ENCODE data around the gene CLIC5. TPM values are rescaled to one million over a fixed set of nuclear protein-coding genes. Genes with fewer than 3 reads are reported as not detected.
"Not testable (repeated sequence)": the region's sequence is repeated elsewhere in the genome, so short reads cannot be mapped to it uniquely, and the experiment has no call there.

Gene CLIC5
- total and polyA plus RNA-seq, 5 experiments from 2014 or later, result 0.06 to 2.3 (median 0.42) TPM

- H3K9me3 Mint-ChIP-seq, result no peaks in the 10 kb centered on the region
- H3K27me3 Mint-ChIP-seq, result peaks cover 0 to 6% (median 0%) of the 10 kb centered on the region in 5 donors
- peaks cover 0 to 2% (median 2%) of the 10 kb centered on the region in 4 donors for H3K4me1 Mint-ChIP-seq
- no peak overlapping the region for H3K4me3 Mint-ChIP-seq
- no peaks in the 10 kb centered on the region for H3K36me3 Mint-ChIP-seq
- no peak for DNase-seq
- H3K27ac Mint-ChIP-seq, result no peak overlapping the region
- POLR2A ChIA-PET, result no interaction called here
- ATAC-seq, result no peak
Observed at GRCh38 chr6:45927421-45928320, 88.0 kb downstream of the CLIC5 start.

GRCh38 chr6:45926423-45926822 is 89.2 kb downstream of the CLIC5 start:
- POLR2A ChIA-PET, H3K36me3 Mint-ChIP-seq, H3K9me3 Mint-ChIP-seq, ATAC-seq, H3K4me3 Mint-ChIP-seq, H3K4me1 Mint-ChIP-seq, H3K27me3 Mint-ChIP-seq, DNase-seq: not testable (repeated sequence)
- H3K27ac Mint-ChIP-seq, result peak overlapping the region in 1 of 10 donors; percentile 58

DNA sequence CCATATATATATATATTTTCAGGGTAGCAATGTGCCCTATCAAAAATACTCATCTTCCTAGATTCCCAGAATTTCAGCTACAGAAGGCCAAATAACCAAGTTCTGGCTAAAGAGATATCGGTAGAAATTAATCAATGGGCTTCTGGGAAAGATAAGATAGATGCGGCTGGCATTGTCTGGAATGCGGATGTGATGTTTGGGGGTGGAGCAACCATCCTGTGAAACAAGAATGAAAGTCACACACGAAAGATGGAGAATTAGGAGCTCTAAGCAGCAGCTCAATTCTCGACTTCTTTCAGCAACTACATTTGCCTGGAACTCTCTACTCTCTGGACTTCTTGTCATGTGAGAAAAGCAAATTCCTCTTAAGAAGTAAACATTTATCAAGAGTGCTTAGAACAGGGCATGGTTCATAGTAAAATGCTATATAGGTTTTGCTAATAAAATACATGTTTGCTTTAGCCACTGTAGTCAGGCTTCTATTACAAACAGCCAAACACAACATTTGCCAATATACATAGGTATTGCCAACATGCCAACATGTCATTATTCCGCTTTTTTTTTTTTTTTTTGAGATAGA is 90.8 kb downstream of the CLIC5 start:
- no peak overlapping the region for H3K4me3 Mint-ChIP-seq
- H3K27ac Mint-ChIP-seq, result no peak overlapping the region
- ATAC-seq, result no peak
- no peaks in the 10 kb centered on the region for H3K9me3 Mint-ChIP-seq
- POLR2A ChIA-PET, result no interaction called here
- H3K36me3 Mint-ChIP-seq, result no peaks in the 10 kb centered on the region
- DNase-seq, result no peak
- H3K27me3 Mint-ChIP-seq, result peaks cover 0 to 6% (median 1%) of the 10 kb centered on the region in 5 donors
- H3K4me1 Mint-ChIP-seq, result peaks cover 0 to 6% (median 4%) of the 10 kb centered on the region in 4 donors

- no peaks in the 10 kb centered on the region for H3K36me3 Mint-ChIP-seq
- H3K27ac Mint-ChIP-seq, result no peak overlapping the region
- H3K4me3 Mint-ChIP-seq, result no peak overlapping the region
- H3K4me1 Mint-ChIP-seq, result peaks cover 0 to 6% (median 4%) of the 10 kb centered on the region in 4 donors
- DNase-seq, result no peak
- POLR2A ChIA-PET, result no interaction called here
- ATAC-seq, result no peak
- H3K9me3 Mint-ChIP-seq, result no peaks in the 10 kb centered on the region
- H3K27me3 Mint-ChIP-seq, result peaks cover 0 to 6% (median 1%) of the 10 kb centered on the region in 5 donors
Observed at GRCh38 chr6:45923831-45924391, 91.7 kb downstream of the CLIC5 start.

DNA sequence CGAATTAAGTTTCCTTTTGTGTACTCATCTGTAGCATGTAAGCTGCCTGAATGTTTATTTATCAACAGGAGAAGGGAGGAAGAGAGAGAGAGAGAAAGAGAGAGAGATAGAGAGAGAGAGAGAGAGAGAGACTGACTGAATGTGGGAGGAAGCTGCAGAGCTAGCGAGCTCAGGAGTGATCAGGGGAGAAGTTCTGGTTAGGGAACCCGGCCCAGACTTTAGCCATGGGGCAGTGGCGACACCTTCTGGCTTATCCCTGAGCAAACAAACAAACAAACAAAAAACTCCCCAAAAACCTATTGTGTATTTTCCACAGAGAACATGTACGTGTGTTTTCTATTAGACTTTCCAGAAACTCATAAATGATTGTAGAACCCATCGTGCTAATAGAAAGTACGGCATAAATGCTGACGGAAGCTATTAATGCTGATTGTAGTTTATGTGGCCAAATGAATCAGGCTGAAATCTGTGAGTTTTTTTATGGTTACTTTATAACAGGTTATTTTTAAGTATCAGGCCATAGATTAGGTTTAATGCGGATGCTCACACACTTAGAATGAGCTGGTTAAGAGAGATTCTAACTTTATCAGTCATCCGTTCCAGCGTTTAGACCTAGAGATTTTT is 92.8 kb downstream of the CLIC5 start:
- no peaks in the 10 kb centered on the region for H3K36me3 Mint-ChIP-seq
- POLR2A ChIA-PET, result interaction anchor here (0.6 kb wide), 1 partner anchor 107 kb away, joined by 3 read pairs; no protein-coding TSS in a partner anchor
- ATAC-seq, result no peak

GRCh38 chr6:45921691-45922281 is 93.9 kb downstream of the CLIC5 start:
- DNase-seq, result no peak
- peaks cover 0 to 6% (median 4%) of the 10 kb centered on the region in 4 donors for H3K4me1 Mint-ChIP-seq
- POLR2A ChIA-PET, result no interaction called here
- H3K4me3 Mint-ChIP-seq, result no peak overlapping the region
- no peaks in the 10 kb centered on the region for H3K9me3 Mint-ChIP-seq
- no peak for ATAC-seq
- no peak overlapping the region for H3K27ac Mint-ChIP-seq
- peaks cover 0 to 4% (median 1%) of the 10 kb centered on the region in 5 donors for H3K27me3 Mint-ChIP-seq
- no peaks in the 10 kb centered on the region for H3K36me3 Mint-ChIP-seq

More for the DNA sequence above, 92.8 kb downstream of the CLIC5 start:
- H3K4me1 Mint-ChIP-seq, result peaks cover 0 to 6% (median 4%) of the 10 kb centered on the region in 4 donors
- peaks cover 0 to 4% (median 1%) of the 10 kb centered on the region in 5 donors for H3K27me3 Mint-ChIP-seq
- H3K9me3 Mint-ChIP-seq, result no peaks in the 10 kb centered on the region
- H3K4me3 Mint-ChIP-seq, result no peak overlapping the region
- no peak overlapping the region for H3K27ac Mint-ChIP-seq
- DNase-seq, result peak; percentile 18 to 72 (median 38)

GRCh38 chr6:45920819-45921511 is 94.7 kb downstream of the CLIC5 start:
- H3K27ac Mint-ChIP-seq, result peak overlapping the region in 1 of 10 donors; percentile 36
- peak overlapping the region in 1 of 10 donors; percentile 49 for H3K4me3 Mint-ChIP-seq
- POLR2A ChIA-PET, result no interaction called here

DNA sequence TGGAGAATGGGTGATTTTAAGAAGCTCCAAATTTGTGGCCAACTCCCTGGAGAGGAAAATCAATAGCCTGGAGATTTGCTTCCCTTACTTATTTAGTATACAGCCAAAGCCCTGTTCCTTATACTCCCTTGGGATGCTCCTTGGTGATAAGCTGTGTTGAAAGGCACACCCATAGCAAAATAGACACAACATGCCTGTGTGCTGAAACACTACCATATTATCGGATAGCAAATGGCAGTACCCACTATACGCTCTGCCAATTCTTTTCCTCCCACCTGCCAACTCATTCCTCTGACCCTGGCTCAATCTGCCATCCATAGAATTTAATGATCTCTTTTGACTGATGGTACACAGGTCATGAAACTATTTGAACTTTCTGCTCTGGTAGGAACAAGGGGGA is 98.2 kb downstream of the CLIC5 start:
- no peaks in the 10 kb centered on the region for H3K36me3 Mint-ChIP-seq
- no peak overlapping the region for H3K4me3 Mint-ChIP-seq
- ATAC-seq (no peak), DNase-seq (no peak)
- peaks cover 0 to under 1% (median 0%) of the 10 kb centered on the region in 5 donors for H3K27me3 Mint-ChIP-seq
- H3K4me1 Mint-ChIP-seq, result peaks cover 0 to 2% (median 0%) of the 10 kb centered on the region in 4 donors
- no peak overlapping the region for H3K27ac Mint-ChIP-seq
- no peaks in the 10 kb centered on the region for H3K9me3 Mint-ChIP-seq
- POLR2A ChIA-PET, result no interaction called here

More at GRCh38 chr6:45920819-45921511, 94.7 kb downstream of the CLIC5 start:
- Mint-ChIP-seq H3K27me3 (peaks cover 0 to 4% (median 1%) of the 10 kb centered on the region in 5 donors), H3K9me3 (no peaks in the 10 kb centered on the region), H3K36me3 (no peaks in the 10 kb centered on the region), H3K4me1 (peaks cover 0 to 6% (median 4%) of the 10 kb centered on the region in 4 donors)
- DNase-seq, result no peak
- ATAC-seq, result no peak

DNA sequence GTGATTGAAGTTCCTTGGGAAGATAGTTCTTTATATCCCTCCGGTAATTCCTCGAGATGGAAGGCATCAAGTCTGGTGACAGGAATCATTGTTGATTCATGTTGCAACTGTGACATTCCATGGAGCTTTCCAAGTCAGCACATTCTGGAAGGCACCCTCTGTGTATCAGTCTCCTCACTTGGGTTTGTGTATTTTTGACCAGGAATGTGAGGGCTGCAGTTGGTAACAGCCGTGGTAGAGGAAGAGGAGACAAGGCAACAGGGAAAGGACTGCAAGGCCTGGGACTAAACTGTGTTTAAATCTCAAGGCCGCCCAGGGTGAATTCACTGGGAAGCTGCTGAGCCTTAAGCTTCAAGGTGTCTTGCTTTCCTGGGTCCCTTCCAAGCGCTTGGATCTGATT is 99.0 kb downstream of the CLIC5 start:
- DNase-seq, result no peak
- no peak for ATAC-seq
- no peak overlapping the region for H3K27ac Mint-ChIP-seq
- POLR2A ChIA-PET, result no interaction called here
- peaks cover 0 to 3% (median 1%) of the 10 kb centered on the region in 5 donors for H3K27me3 Mint-ChIP-seq
- H3K36me3 Mint-ChIP-seq, result peaks cover 0 to 2% (median 0%) of the 10 kb centered on the region in 3 donors
- no peaks in the 10 kb centered on the region for H3K9me3 Mint-ChIP-seq
- H3K4me3 Mint-ChIP-seq, result no peak overlapping the region
- H3K4me1 Mint-ChIP-seq, result no peaks in the 10 kb centered on the region

DNA sequence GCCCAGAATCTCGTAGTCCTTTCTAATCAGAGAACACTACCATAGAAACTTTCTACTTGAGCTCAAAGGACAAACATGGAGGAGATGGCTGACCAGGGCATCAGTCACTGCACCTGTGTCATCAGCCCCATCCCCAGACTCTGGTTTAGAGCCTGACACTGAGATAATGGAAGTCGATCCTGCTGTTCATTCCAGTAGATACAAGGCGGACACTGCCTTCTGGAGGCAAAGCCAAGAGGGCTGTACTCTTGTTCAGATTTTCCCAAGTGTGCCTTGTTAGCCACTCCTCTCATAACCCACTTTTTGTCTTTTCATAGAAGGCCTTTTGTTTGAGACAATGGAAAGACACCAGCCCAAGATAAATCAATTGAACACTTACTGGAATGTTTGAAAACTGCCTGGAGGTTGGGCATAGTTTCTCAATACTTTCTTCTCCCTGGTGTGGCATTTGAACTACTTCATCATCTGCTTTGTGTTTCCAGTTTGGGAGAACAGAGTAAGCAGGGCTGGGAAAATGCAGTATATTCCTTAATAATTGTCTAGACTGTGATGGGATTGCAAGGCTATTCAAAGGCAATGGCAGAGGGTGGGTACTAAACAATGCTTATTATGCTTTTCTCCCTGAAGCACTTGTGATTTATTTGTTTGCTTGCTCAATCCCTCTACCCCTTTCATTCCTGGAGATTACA is 99.7 kb downstream of the CLIC5 start:
- H3K27ac Mint-ChIP-seq, result no peak overlapping the region
- no peak overlapping the region for H3K4me3 Mint-ChIP-seq
- POLR2A ChIA-PET, result no interaction called here
- H3K27me3 Mint-ChIP-seq, result peaks cover 0 to 3% (median 1%) of the 10 kb centered on the region in 5 donors
- peaks cover 0 to 3% (median 0%) of the 10 kb centered on the region in 3 donors for H3K36me3 Mint-ChIP-seq
- ATAC-seq (no peak), DNase-seq (no peak)
- H3K9me3 Mint-ChIP-seq, result no peaks in the 10 kb centered on the region
- H3K4me1 Mint-ChIP-seq, result no peaks in the 10 kb centered on the region

GRCh38 chr6:45911691-45912090 is 104.0 kb downstream of the CLIC5 start:
- H3K9me3 Mint-ChIP-seq, result peaks cover 0 to 9% (median 0%) of the 10 kb centered on the region in 9 donors
- H3K4me1 Mint-ChIP-seq, result no peaks in the 10 kb centered on the region
- no peak for ATAC-seq
- no peak overlapping the region for H3K4me3 Mint-ChIP-seq
- POLR2A ChIA-PET, result no interaction called here
- peaks cover 0 to 3% (median 1%) of the 10 kb centered on the region in 5 donors for H3K27me3 Mint-ChIP-seq
- peaks cover 0 to 3% (median 0%) of the 10 kb centered on the region in 3 donors for H3K36me3 Mint-ChIP-seq
- DNase-seq, result no peak
- no peak overlapping the region for H3K27ac Mint-ChIP-seq

Data from naive thymus-derived CD8-positive, alpha-beta T cell (primary cell).